Stomach (tissue), 4 donors: ENCODE results near the gene TMPRSS11B.

Experiments used
- EP300 ChIP-seq: sonication (generic); formaldehyde crosslinking; IDR thresholded peaks from one replicate; pipeline ENCODE4 v1.6.1; 2017; ENCODE audit warnings: antibody characterized with exemption
- POLR2A ChIP-seq, 4 donors: fragments of 450-650 bp; IDR thresholded peaks; one replicate each; pipeline ENCODE4 v1.6.1; 2016; ENCODE audit warnings: antibody characterized with exemption in 4 of 4, control low read depth in 2 of 4, mild to moderate bottlenecking in 1 of 4, moderate library complexity in 1 of 4
- POLR2AphosphoS5 ChIP-seq, 3 donors: sonication (generic); formaldehyde crosslinking; IDR thresholded peaks; one replicate each; pipeline ENCODE4 v1.6.1; 2016; ENCODE audit warnings: antibody characterized with exemption in 3 of 3
- TF ChIP-seq, protein P1 (sequence below), 7 experiments: fragments of 450-650 bp in 4 of 7; fragments of 200-600 bp in 3 of 7; sonication (generic) in 3 of 7; IDR thresholded peaks; one replicate each; pipeline ENCODE4 v1.5.1; 2016 to 2019; ENCODE audit warnings: antibody characterized with exemption in 7 of 7, control low read depth in 2 of 7, mild to moderate bottlenecking in 1 of 7

DNA sequence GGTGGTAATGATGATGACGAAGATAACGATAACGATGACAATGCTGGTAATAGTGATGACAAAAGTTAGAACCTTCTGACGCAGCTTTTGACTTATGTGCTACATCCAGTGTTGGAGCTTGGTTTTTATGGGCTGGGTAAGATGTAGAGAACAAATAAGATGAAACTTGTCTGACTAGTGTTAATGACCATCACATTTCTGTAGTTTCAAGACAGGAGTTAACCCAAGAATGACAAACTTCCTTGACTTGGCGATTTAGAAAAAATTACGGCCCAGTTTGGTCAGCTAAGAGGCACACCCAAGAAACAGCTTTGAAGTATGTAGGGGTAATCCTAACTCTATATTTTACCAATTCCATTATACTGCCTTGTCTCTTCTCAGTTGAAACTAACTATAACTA, at the start of gene TMPRSS11B:
- TF ChIP-seq, protein P1, sequence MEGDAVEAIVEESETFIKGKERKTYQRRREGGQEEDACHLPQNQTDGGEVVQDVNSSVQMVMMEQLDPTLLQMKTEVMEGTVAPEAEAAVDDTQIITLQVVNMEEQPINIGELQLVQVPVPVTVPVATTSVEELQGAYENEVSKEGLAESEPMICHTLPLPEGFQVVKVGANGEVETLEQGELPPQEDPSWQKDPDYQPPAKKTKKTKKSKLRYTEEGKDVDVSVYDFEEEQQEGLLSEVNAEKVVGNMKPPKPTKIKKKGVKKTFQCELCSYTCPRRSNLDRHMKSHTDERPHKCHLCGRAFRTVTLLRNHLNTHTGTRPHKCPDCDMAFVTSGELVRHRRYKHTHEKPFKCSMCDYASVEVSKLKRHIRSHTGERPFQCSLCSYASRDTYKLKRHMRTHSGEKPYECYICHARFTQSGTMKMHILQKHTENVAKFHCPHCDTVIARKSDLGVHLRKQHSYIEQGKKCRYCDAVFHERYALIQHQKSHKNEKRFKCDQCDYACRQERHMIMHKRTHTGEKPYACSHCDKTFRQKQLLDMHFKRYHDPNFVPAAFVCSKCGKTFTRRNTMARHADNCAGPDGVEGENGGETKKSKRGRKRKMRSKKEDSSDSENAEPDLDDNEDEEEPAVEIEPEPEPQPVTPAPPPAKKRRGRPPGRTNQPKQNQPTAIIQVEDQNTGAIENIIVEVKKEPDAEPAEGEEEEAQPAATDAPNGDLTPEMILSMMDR (IDR thresholded peaks at IDR 0.05): no peak
- TF ChIP-seq POLR2A (IDR thresholded peaks at IDR 0.05): no peak
- no peak for TF ChIP-seq EP300
- TF ChIP-seq POLR2AphosphoS5 (IDR thresholded peaks at IDR 0.05): no peak
